Measurements from ENCODE around the gene IGSF9. TPM values are rescaled to one million over a fixed set of nuclear protein-coding genes. Genes with fewer than 3 reads are reported as not detected.

Gene IGSF9
- total RNA-seq, 2 experiments from 2014 or later: not detected

DNA sequence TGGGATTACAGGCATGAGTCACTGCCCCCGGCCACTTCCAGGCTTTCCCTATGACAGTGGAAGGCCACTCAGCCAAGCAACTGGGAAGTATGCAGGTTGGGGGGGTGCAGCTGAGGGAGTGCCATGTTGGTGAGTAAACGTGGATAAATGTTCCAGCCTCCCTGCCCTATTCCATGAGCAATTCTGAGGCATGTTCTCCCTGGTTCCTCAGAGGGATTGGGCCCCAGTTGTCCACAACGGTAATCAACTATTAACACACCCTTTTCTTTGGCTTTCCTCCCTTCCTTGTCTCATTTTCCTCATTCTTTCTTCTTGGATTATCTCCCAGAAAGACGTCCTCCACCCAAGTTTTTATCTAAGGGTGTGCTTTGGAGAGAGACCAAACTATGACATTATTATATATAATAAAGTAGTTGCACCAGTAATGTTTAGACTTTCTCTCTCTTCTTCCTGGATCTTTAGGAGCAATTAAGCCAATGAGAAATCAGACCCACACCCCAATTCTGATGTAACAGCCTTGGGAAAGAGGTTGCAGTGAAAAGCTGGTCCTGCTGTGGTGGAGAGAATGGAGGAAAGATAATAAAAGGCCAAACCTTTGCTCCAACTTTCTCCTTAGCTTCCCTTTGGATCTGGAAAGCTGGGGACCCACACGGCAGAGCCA lies 15.4 kb upstream of the IGSF9 start:
- Mint-ChIP-seq H3K27me3 (peaks cover 9% of the 10 kb centered on the region), H3K27ac (no peak overlapping the region), H3K36me3 (ENCODE audit: low read depth) (no peaks in the 10 kb centered on the region), H3K4me3 (no peak overlapping the region), H3K4me1 (ENCODE audit: low read depth) (no peaks in the 10 kb centered on the region), H3K9me3 (no peaks in the 10 kb centered on the region)
- no peaks in the 10 kb centered on the region for H3K4me1 ChIP-seq (ENCODE audit: insufficient read depth, low read length)
- ChIA-PET CTCF (no interaction called here), POLR2A (no interaction called here)
- TF ChIP-seq, protein P1, sequence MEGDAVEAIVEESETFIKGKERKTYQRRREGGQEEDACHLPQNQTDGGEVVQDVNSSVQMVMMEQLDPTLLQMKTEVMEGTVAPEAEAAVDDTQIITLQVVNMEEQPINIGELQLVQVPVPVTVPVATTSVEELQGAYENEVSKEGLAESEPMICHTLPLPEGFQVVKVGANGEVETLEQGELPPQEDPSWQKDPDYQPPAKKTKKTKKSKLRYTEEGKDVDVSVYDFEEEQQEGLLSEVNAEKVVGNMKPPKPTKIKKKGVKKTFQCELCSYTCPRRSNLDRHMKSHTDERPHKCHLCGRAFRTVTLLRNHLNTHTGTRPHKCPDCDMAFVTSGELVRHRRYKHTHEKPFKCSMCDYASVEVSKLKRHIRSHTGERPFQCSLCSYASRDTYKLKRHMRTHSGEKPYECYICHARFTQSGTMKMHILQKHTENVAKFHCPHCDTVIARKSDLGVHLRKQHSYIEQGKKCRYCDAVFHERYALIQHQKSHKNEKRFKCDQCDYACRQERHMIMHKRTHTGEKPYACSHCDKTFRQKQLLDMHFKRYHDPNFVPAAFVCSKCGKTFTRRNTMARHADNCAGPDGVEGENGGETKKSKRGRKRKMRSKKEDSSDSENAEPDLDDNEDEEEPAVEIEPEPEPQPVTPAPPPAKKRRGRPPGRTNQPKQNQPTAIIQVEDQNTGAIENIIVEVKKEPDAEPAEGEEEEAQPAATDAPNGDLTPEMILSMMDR (IDR thresholded peaks at IDR 0.05): no peak
- peaks cover 0 to 4% of the 10 kb centered on the region in 2 experiments for H3K27me3 ChIP-seq (ENCODE audit: control insufficient read depth in 1 of 2, insufficient read depth in 2 of 2, low read length in 2 of 2)
- intact Hi-C loops (cut with DNase I, micrococcal nuclease): no loop called here
- H3K9me3 ChIP-seq (ENCODE audit: control insufficient read depth in 1 of 2, insufficient read depth in 1 of 2, low read length in 2 of 2): no peaks in the 10 kb centered on the region
- H3K4me3 ChIP-seq (ENCODE audit: low read length): no peak overlapping the region
- ATAC-seq (ENCODE audit: poor library complexity) (no peak), DNase-seq (no peak)
- H3K36me3 ChIP-seq (ENCODE audit: insufficient read depth, low read length): no peaks in the 10 kb centered on the region
- H3K27ac ChIP-seq (ENCODE audit: low read depth in 1 of 2, low read length in 2 of 2): no peak overlapping the region

GRCh38 chr1:159959451-159959850 lies 14.0 kb upstream of the IGSF9 start:
- no peaks in the 10 kb centered on the region for H3K36me3 ChIP-seq (ENCODE audit: insufficient read depth, low read length)
- POLR2A ChIA-PET: no interaction called here

DNA sequence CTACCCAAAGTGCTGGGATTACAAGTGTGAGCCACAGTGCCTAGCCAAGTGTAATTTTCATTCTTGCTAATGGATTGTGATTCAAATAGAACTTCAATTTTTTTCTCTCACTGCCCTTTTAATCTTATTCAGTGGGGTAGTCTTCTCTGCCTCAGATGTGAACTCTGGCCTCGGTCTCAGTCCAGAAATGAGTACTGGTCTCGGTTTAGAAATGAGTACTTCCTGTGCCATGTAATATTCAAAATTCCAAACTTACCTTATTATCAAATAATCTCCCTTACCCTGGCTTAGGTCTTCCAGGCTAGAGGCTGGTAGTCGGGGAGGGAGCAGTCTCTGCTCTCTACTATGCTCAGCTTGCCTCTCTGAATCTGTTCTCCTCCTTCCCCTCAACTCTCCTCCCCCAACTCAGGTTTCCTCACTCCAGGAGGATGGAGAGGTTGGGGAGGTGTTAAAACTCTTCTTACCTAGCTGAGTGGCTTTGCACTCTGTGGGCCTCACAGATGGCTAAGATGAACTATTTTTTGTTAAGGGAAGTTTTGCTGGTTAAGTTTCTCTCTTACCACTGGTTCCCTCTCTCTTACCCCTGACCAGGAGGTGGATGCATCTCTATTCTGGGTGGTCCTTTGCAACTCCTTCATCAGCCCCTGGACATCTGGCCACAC lies 13.4 kb upstream of the IGSF9 start:
- H3K4me1 Mint-ChIP-seq (ENCODE audit: low read depth): no peaks in the 10 kb centered on the region
- H3K4me1 ChIP-seq (ENCODE audit: insufficient read depth, low read length): no peaks in the 10 kb centered on the region
- ChIA-PET CTCF (no interaction called here), POLR2A (no interaction called here)
- ATAC-seq (ENCODE audit: poor library complexity) (no peak), DNase-seq (no peak)
- H3K36me3 Mint-ChIP-seq (ENCODE audit: low read depth): no peaks in the 10 kb centered on the region
- peaks cover 4% of the 10 kb centered on the region for H3K27me3 Mint-ChIP-seq
- no peak overlapping the region for H3K27ac Mint-ChIP-seq
- peaks cover 4 to 7% of the 10 kb centered on the region in 2 experiments for H3K27me3 ChIP-seq (ENCODE audit: control insufficient read depth in 1 of 2, insufficient read depth in 2 of 2, low read length in 2 of 2)
- no peak overlapping the region for H3K4me3 Mint-ChIP-seq
- no peak overlapping the region for H3K27ac ChIP-seq (ENCODE audit: low read depth in 1 of 2, low read length in 2 of 2)
- no peak overlapping the region for H3K4me3 ChIP-seq (ENCODE audit: low read length)
- no peaks in the 10 kb centered on the region for H3K9me3 Mint-ChIP-seq
- H3K36me3 ChIP-seq (ENCODE audit: insufficient read depth, low read length): no peaks in the 10 kb centered on the region
- H3K9me3 ChIP-seq (ENCODE audit: control insufficient read depth in 1 of 2, insufficient read depth in 1 of 2, low read length in 2 of 2): no peaks in the 10 kb centered on the region
- TF ChIP-seq, protein P1 (IDR thresholded peaks at IDR 0.05): no peak
- intact Hi-C loops (cut with DNase I, micrococcal nuclease): no loop called here

More at GRCh38 chr1:159959451-159959850, 14.0 kb upstream of the IGSF9 start:
- intact Hi-C loops (cut with DNase I, micrococcal nuclease): no loop called here
- Mint-ChIP-seq H3K36me3 (ENCODE audit: low read depth) (no peaks in the 10 kb centered on the region), H3K4me3 (no peak overlapping the region), H3K4me1 (ENCODE audit: low read depth) (no peaks in the 10 kb centered on the region), H3K9me3 (no peaks in the 10 kb centered on the region), H3K27me3 (peaks cover 1% of the 10 kb centered on the region), H3K27ac (no peak overlapping the region)
- TF ChIP-seq, protein P1 (IDR thresholded peaks at IDR 0.05): no peak
- Histone ChIP-seq H3K9me3 (ENCODE audit: control insufficient read depth in 1 of 2, insufficient read depth in 1 of 2, low read length in 2 of 2) (no peaks in the 10 kb centered on the region), H3K4me1 (ENCODE audit: insufficient read depth, low read length) (no peaks in the 10 kb centered on the region), H3K4me3 (ENCODE audit: low read length) (no peak overlapping the region), H3K27me3 (ENCODE audit: control insufficient read depth in 1 of 2, insufficient read depth in 2 of 2, low read length in 2 of 2) (peaks cover 1 to 4% of the 10 kb centered on the region in 2 experiments), H3K27ac (ENCODE audit: low read depth in 1 of 2, low read length in 2 of 2) (no peak overlapping the region)
- ATAC-seq (ENCODE audit: poor library complexity) (no peak), DNase-seq (no peak)
- CTCF ChIA-PET: no interaction called here
